Measurements from ENCODE around the gene DLX4.

DNA sequence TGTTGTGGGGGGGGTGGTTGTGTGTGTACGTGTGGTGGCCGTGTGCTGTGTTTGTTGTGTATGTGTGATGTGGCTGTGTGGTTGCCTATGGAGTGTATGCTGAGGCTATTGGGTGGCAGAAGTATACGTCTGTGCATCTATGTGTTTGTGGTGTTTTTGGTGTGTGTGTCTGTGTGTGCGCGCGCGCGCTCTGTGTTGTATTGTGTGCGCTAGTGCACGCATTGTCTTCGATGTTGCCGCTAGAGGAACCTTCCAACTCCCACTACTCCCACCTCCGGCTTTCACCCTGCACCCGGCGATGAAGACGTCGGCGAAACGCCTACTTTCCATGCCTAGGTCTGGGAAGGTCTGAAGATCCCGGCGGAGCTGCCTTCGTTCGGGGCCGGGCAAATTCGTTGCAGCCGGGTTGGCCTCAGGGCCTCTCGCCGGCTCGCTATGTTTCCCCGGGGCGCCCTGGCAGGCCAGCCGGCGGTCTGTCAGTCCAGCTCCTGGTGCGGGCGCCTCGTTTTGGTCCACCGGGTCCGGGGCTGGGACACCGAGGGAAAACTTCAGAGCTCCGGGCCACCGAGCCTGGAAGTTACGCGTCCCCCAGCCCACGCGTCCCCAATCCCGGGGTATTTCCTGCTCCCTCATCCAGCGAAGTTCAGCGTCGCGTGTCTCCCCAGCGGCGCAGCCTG lies 5.2 kb upstream of the DLX4 start:
- TF ChIP-seq CTCF (IDR thresholded peaks at IDR 0.05) (no peak), EP300 (IDR thresholded peaks at IDR 0.05) (no peak)
